Natural killer cell (primary cell): ENCODE results near the gene IQSEC2. TPM values are rescaled to one million over a fixed set of nuclear protein-coding genes. Genes with fewer than 3 reads are reported as not detected.

ENCODE experiments used
- ATAC-seq, 3 donors: fragments of 150-1000 bp in 2 of 3; fragments of 200-7000 bp in 1 of 3; cut with Tn5 transposase; 1 replicate in 1 of 3; 2 replicates in 2 of 3; pipeline ENCODE4 v1.10.0; 2021; ENCODE audit warnings: mild to moderate bottlenecking in 2 of 3, moderate library complexity in 2 of 3
- DNase-seq, 2 donors: peaks; one replicate each; pipeline versions ENCODE4 v3.0.0 to v3.0.0-alpha.2; 2013 to 2021; ENCODE audit warnings: mixed read lengths in 1 of 2
- H3K27ac ChIP-seq: one replicate; pipeline ENCODE4 v1.5.1; 2013; ENCODE audit warnings: mild to moderate bottlenecking, low read length
- H3K27me3 ChIP-seq: one replicate; pipeline ENCODE4 v1.6.1; 2013; ENCODE audit warnings: low read length; ENCODE audit not compliant: control insufficient read depth, insufficient read depth
- H3K36me3 ChIP-seq: one replicate; pipeline ENCODE4 v1.6.1; 2013; ENCODE audit warnings: low read length; ENCODE audit not compliant: control insufficient read depth, insufficient read depth
- H3K4me1 ChIP-seq: one replicate; pipeline ENCODE4 v1.6.1; 2013; ENCODE audit warnings: low read length; ENCODE audit not compliant: control insufficient read depth, insufficient read depth
- H3K4me3 ChIP-seq: one replicate; pipeline ENCODE4 v1.5.1; 2013; ENCODE audit warnings: low read length
- H3K9me3 ChIP-seq: one replicate; pipeline ENCODE4 v1.6.1; 2013; ENCODE audit warnings: low read length; ENCODE audit not compliant: control insufficient read depth, insufficient read depth
- H3K27ac Mint-ChIP-seq, 2 donors: one replicate each; pipeline ENCODE4 v1.8.0; 2022; ENCODE audit warnings: mild to moderate bottlenecking in 2 of 2, mixed read lengths in 2 of 2, moderate library complexity in 1 of 2
- H3K27me3 Mint-ChIP-seq, 2 donors: one replicate each; pipeline ENCODE4 v1.8.0; 2022; ENCODE audit warnings: low read depth in 2 of 2, mixed read lengths in 2 of 2
- H3K36me3 Mint-ChIP-seq: one replicate; pipeline ENCODE4 v1.8.0; 2022; ENCODE audit warnings: mixed read lengths
- H3K4me1 Mint-ChIP-seq, 2 donors: one replicate each; pipeline ENCODE4 v1.8.0; 2022; ENCODE audit warnings: mixed read lengths in 2 of 2
- H3K4me3 Mint-ChIP-seq: one replicate; pipeline ENCODE4 v1.8.0; 2022; ENCODE audit warnings: mild to moderate bottlenecking, moderate library complexity, mixed read lengths
- H3K9me3 Mint-ChIP-seq, 2 donors: one replicate each; pipeline ENCODE4 v1.8.0; 2022; ENCODE audit warnings: mixed read lengths in 2 of 2
- WGBS: methylation state at CpG from one replicate; pipeline ENCODE4 v1.1.7; 2013; ENCODE audit warnings: missing lambda C conversion rate; ENCODE audit not compliant: insufficient coverage; 5-methylcytosine and 5-hydroxymethylcytosine counted together
- intact Hi-C: fragments of 100-400 bp; cut with micrococcal nuclease; formaldehyde crosslinking; loops from one replicate; pipeline ENCODE4 v1.14.2; 2022
- total RNA-seq, 4 donors: library from RNA; stranded (reverse); fragments of 120-200 nt in 1 of 4; gene quantifications; one replicate each; pipeline versions ENCODE4 v1.2.3 to v1.2.4, GENCODE V29; 2013 to 2022
- TF ChIP-seq, protein P1 (sequence below): fragments of 200-600 bp; IDR thresholded peaks from one replicate; pipeline ENCODE4 v1.8.0; 2022; ENCODE audit warnings: antibody characterized with exemption

The IQSEC2 gene
- total RNA-seq, 3 donors from 2014 or later (not counting 1 experiment from before 2014, with no cell fraction given), result 3.5 to 3.9 (median 3.7) TPM

DNA sequence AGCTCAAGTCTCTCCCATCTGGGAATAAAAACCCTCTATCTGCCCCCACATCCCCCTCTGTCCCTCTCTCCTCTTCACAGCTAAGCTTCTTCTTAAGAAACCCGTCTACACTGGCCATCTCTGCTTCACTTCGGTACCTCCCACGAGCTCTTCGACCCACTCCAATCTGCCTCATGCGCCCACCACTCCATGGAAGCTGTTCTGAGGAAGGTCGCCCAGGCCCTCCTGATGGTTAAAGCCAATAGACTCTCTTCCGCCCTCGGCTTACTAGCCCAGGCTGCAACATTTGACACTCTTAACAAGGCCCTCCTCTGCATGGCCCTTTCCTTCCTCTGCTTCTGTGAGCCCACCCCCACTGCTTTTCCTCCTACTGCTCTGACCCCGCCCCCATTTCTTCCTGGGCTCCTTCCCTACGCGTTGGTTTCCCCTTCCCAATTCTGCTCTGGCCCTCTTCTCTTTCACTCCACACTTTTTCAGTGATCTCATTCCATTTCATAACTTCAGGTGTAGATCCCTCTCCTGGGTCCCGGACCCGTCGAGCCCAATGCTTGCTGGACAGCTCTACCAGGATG lies 11.8 kb downstream of the IQSEC2 start:
- H3K9me3 Mint-ChIP-seq, result no peaks in the 10 kb centered on the region
- Histone ChIP-seq H3K4me1 (no peaks in the 10 kb centered on the region), H3K4me3 (no peak overlapping the region), H3K27ac (no peak overlapping the region), H3K9me3 (no peaks in the 10 kb centered on the region), H3K36me3 (no peaks in the 10 kb centered on the region), H3K27me3 (no peaks in the 10 kb centered on the region)
- peaks cover 9 to 11% of the 10 kb centered on the region in 2 donors for H3K27me3 Mint-ChIP-seq
- no peak overlapping the region for H3K4me3 Mint-ChIP-seq
- H3K27ac Mint-ChIP-seq, result no peak overlapping the region
- DNase-seq, result no peak
- no peak for ATAC-seq
- no peaks in the 10 kb centered on the region for H3K36me3 Mint-ChIP-seq
- TF ChIP-seq, protein P1, sequence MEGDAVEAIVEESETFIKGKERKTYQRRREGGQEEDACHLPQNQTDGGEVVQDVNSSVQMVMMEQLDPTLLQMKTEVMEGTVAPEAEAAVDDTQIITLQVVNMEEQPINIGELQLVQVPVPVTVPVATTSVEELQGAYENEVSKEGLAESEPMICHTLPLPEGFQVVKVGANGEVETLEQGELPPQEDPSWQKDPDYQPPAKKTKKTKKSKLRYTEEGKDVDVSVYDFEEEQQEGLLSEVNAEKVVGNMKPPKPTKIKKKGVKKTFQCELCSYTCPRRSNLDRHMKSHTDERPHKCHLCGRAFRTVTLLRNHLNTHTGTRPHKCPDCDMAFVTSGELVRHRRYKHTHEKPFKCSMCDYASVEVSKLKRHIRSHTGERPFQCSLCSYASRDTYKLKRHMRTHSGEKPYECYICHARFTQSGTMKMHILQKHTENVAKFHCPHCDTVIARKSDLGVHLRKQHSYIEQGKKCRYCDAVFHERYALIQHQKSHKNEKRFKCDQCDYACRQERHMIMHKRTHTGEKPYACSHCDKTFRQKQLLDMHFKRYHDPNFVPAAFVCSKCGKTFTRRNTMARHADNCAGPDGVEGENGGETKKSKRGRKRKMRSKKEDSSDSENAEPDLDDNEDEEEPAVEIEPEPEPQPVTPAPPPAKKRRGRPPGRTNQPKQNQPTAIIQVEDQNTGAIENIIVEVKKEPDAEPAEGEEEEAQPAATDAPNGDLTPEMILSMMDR, result no peak
- intact Hi-C loops, result no loop called here
- WGBS, result 92% methylated on average over 14 of the region's 14 CpGs
- H3K4me1 Mint-ChIP-seq, result peaks cover 0 to 3% of the 10 kb centered on the region in 2 donors

DNA sequence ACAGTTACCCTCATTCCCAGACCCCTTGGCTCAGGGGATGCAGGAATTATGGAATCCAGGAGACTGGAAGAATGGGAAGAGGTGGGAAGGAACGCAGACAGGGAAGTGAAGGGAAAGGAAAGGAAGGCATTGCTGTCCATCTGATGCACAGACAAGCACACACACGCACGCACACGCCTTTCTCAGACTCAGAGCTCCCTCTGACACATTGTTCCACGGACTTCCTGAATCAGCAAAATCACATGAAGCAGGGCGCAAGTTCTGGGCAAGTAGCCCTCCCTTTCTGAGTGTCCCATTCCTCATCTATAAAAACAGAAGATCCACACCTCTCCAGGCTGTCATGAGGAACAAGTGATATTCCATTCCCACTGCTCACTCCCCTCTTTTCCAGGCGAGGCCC lies 13.2 kb downstream of the IQSEC2 start:
- ATAC-seq (no peak), DNase-seq (no peak)
- peaks cover 11 to 12% of the 10 kb centered on the region in 2 donors for H3K27me3 Mint-ChIP-seq
- TF ChIP-seq, protein P1, result no peak
- H3K27ac ChIP-seq, result no peak overlapping the region
- H3K9me3 ChIP-seq, result no peaks in the 10 kb centered on the region
- WGBS, result 77% methylated on average over 7 of the region's 7 CpGs
- H3K4me3 ChIP-seq, result no peak overlapping the region
- no peaks in the 10 kb centered on the region for H3K27me3 ChIP-seq
- peaks cover 7 to 17% of the 10 kb centered on the region in 2 donors for H3K4me1 Mint-ChIP-seq
- H3K4me3 Mint-ChIP-seq, result no peak overlapping the region
- no peak overlapping the region for H3K27ac Mint-ChIP-seq
- intact Hi-C loops, result no loop called here
- H3K4me1 ChIP-seq, result peaks cover 14% of the 10 kb centered on the region
- no peaks in the 10 kb centered on the region for H3K36me3 Mint-ChIP-seq
- no peaks in the 10 kb centered on the region for H3K36me3 ChIP-seq
- no peaks in the 10 kb centered on the region for H3K9me3 Mint-ChIP-seq

DNA sequence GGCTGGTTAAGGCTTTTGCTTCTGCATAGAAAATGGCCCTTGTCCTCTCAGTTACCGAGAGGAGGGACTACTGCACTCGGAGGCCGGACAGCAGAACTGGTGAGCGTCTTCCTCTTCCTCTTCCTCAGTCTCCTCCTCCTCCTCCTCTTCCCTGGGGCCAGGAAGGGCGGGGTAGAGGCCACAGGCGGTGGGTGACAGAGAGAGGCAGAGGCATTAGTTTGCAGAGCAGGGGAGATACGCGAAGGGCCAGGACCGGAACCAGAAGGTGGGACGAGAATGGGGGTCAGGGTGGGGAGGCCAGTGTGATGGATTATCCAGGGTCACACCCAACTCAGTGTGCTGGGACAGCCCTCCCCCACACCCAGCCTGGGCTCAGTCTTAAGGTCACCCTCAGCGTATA lies 14.5 kb downstream of the IQSEC2 start:
- WGBS, result 100% methylated on average over 3 of the region's 11 CpGs
- TF ChIP-seq, protein P1, result no peak
- intact Hi-C loops, result no loop called here
- no peak overlapping the region for H3K4me3 Mint-ChIP-seq
- H3K36me3 ChIP-seq, result no peaks in the 10 kb centered on the region
- no peak overlapping the region for H3K4me3 ChIP-seq
- H3K27ac Mint-ChIP-seq, result no peak overlapping the region
- H3K27me3 ChIP-seq, result no peaks in the 10 kb centered on the region
- H3K36me3 Mint-ChIP-seq, result no peaks in the 10 kb centered on the region
- H3K9me3 Mint-ChIP-seq, result no peaks in the 10 kb centered on the region
- ATAC-seq, result no peak
- DNase-seq, result no peak
- peaks cover 15 to 16% of the 10 kb centered on the region in 2 donors for H3K27me3 Mint-ChIP-seq
- H3K4me1 Mint-ChIP-seq, result peaks cover 16 to 30% of the 10 kb centered on the region in 2 donors
- H3K4me1 ChIP-seq, result peaks cover 27% of the 10 kb centered on the region
- no peaks in the 10 kb centered on the region for H3K9me3 ChIP-seq
- H3K27ac ChIP-seq, result no peak overlapping the region
